OCI-LY1 (cell line): ENCODE measurements around the gene TRAPPC2L.

Source experiments
- H2AFZ ChIP-seq: fragments of 200-600 bp; sonication (generic), shearing (Covaris generic); 2 replicates; pipeline ENCODE4 v1.6.0; 2014; ENCODE audit warnings: antibody characterized with exemption, mild to moderate bottlenecking, low read length
- H3F3A ChIP-seq: fragments of 200-600 bp; sonication (generic), shearing (Covaris generic); 2 replicates; pipeline ENCODE4 v1.6.0; 2014; ENCODE audit warnings: mild to moderate bottlenecking, antibody characterized with exemption, low read length, moderate library complexity; ENCODE audit not compliant: insufficient read depth
- H3K27ac ChIP-seq: fragments of 200-600 bp; sonication (generic); 2 replicates; pipeline ENCODE4 v1.5.1; 2014; ENCODE audit warnings: low read length, mixed run types, mild to moderate bottlenecking, low read depth; ENCODE audit not compliant: poor library complexity, severe bottlenecking
- H3K27me3 ChIP-seq: fragments of 200-600 bp; sonication (generic); 2 replicates; pipeline ENCODE4 v1.6.0; 2014; ENCODE audit warnings: antibody characterized with exemption, mild to moderate bottlenecking, low read length, moderate library complexity; ENCODE audit not compliant: insufficient read depth
- H3K36me3 ChIP-seq: fragments of 200-600 bp; sonication (generic); 2 replicates; pipeline ENCODE4 v1.6.1; 2014; ENCODE audit warnings: mild to moderate bottlenecking, antibody characterized with exemption, low read length, moderate library complexity, mixed read lengths; ENCODE audit not compliant: insufficient read depth
- H3K4me1 ChIP-seq: fragments of 200-600 bp; sonication (generic); 2 replicates; pipeline ENCODE4 v1.5.1; 2014; ENCODE audit warnings: mild to moderate bottlenecking, low read length, moderate library complexity; ENCODE audit not compliant: insufficient read depth, severe bottlenecking
- H3K4me2 ChIP-seq: fragments of 200-600 bp; sonication (generic), shearing (Covaris generic); 2 replicates; pipeline ENCODE4 v1.6.1; 2014; ENCODE audit warnings: low read length
- H3K4me3 ChIP-seq: fragments of 200-600 bp; sonication (generic); 2 replicates; pipeline ENCODE4 v1.5.1; 2014; ENCODE audit warnings: low read length, low read depth, mild to moderate bottlenecking, mixed read lengths; ENCODE audit not compliant: poor library complexity, severe bottlenecking
- H3K79me2 ChIP-seq: fragments of 200-600 bp; shearing (Covaris generic); 2 replicates; pipeline ENCODE4 v1.6.1; 2016; ENCODE audit warnings: mixed run types, low read length, mixed read lengths; ENCODE audit not compliant: insufficient read depth
- H3K9ac ChIP-seq: fragments of 200-600 bp; sonication (generic), shearing (Covaris generic); 2 replicates; pipeline ENCODE4 v1.6.1; 2014; ENCODE audit warnings: mild to moderate bottlenecking, low read length, mixed read lengths
- H3K9me2 ChIP-seq: fragments of 200-600 bp; sonication (generic), shearing (Covaris generic); 2 replicates; pipeline ENCODE4 v1.6.1; 2014; ENCODE audit warnings: low read depth, mild to moderate bottlenecking, low read length, mixed read lengths
- H3K9me3 ChIP-seq: fragments of 200-600 bp; shearing (Covaris generic); 2 replicates; pipeline ENCODE4 v1.6.1; 2014; ENCODE audit warnings: low read length, mixed read lengths
- H4K20me1 ChIP-seq: fragments of 200-600 bp; sonication (generic), shearing (Covaris generic); 2 replicates; pipeline ENCODE4 v1.6.0; 2016; ENCODE audit warnings: mild to moderate bottlenecking, low read length; ENCODE audit not compliant: insufficient read depth
- CTCF ChIP-seq: fragments of 200-600 bp; sonication (generic), shearing (Covaris generic); IDR thresholded peaks from 2 replicates; pipeline ENCODE4 v1.5.1; 2017; ENCODE audit warnings: mild to moderate bottlenecking, antibody characterized with exemption, low read length, moderate library complexity, mixed read lengths
- EZH2 ChIP-seq: fragments of 200-600 bp; sonication (generic), shearing (Covaris generic); IDR thresholded peaks from 2 replicates; pipeline ENCODE4 v1.8.0; 2017; ENCODE audit warnings: borderline replicate concordance, mixed run types, mild to moderate bottlenecking, antibody characterized with exemption, low read length, moderate library complexity, mixed read lengths

TRAPPC2L gene

GRCh38 chr16:88901718-88902337 lies 44.9 kb downstream of the TRAPPC2L start:
- no peaks in the 10 kb centered on the region for H3K27me3 ChIP-seq
- peaks cover 7% of the 10 kb centered on the region; the same call in 1 of the 2 replicates for H3K36me3 ChIP-seq
- H3K79me2 ChIP-seq, result no peaks in the 10 kb centered on the region
- no peak overlapping the region for H3K4me2 ChIP-seq
- no peaks in the 10 kb centered on the region for H3F3A ChIP-seq
- H3K4me3 ChIP-seq, result no peak overlapping the region
- no peaks in the 10 kb centered on the region for H3K9me2 ChIP-seq
- no peaks in the 10 kb centered on the region for H4K20me1 ChIP-seq
- H3K4me1 ChIP-seq, result no peaks in the 10 kb centered on the region
- no peak for TF ChIP-seq CTCF
- TF ChIP-seq EZH2, result no peak
- no peak overlapping the region for H2AFZ ChIP-seq
- no peaks in the 10 kb centered on the region for H3K9me3 ChIP-seq
- H3K27ac ChIP-seq, result no peak overlapping the region
- no peak overlapping the region for H3K9ac ChIP-seq

DNA sequence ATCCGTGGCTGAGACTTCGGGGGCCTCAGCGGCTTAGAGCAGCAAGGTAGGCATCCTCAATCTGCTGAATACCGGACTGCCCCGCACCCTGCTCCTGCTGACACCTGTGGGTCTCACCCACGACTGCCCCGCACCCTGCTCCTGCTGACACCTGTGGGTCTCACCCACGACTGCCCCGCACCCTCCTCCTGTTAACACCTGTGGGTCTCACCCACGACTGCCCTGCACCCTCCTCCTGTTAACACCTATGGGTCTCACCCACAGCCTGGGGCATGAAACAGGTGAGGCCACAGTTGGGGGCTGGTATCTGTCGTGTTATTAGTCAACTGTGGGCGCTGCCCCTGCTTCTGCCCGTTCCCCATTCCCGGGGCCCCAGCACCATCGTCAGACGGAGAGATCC lies 45.8 kb downstream of the TRAPPC2L start:
- Histone ChIP-seq H3K4me1 (no peaks in the 10 kb centered on the region), H2AFZ (no peak overlapping the region), H3K27ac (no peak overlapping the region), H3K9me2 (no peaks in the 10 kb centered on the region), H3K4me3 (no peak overlapping the region), H3K79me2 (no peaks in the 10 kb centered on the region), H3K27me3 (no peaks in the 10 kb centered on the region), H3K9ac (no peak overlapping the region), H3K36me3 (peaks cover 2% of the 10 kb centered on the region; the same call in 1 of the 2 replicates), H4K20me1 (no peaks in the 10 kb centered on the region), H3F3A (no peaks in the 10 kb centered on the region), H3K9me3 (no peaks in the 10 kb centered on the region), H3K4me2 (no peak overlapping the region)
- TF ChIP-seq CTCF (no peak), EZH2 (no peak)

DNA sequence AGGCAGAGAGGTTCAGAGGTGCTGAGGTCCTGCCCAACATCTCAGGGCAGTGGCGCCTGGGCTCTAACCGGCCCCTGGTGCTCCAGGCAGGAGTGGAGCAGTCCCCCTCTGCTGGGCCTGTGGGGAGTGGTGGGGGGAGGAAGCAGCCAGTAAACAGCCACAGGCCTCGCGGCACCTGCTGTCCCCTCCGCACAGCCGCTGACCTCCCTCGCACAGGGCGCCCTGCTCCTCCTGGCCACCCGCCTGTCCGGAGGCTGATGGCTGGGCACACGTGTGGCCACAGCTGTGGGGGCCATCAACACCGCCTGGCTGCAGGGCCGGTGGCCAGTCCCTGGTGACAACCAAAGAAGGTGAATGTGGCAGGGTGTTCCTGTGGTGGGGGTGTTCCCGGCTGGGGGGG lies 46.3 kb downstream of the TRAPPC2L start:
- Histone ChIP-seq H3K79me2 (no peaks in the 10 kb centered on the region), H3K27me3 (no peaks in the 10 kb centered on the region), H3K9me3 (no peaks in the 10 kb centered on the region), H3K4me1 (no peaks in the 10 kb centered on the region), H3K9me2 (no peaks in the 10 kb centered on the region), H4K20me1 (no peaks in the 10 kb centered on the region), H3K27ac (no peak overlapping the region), H2AFZ (no peak overlapping the region), H3K9ac (no peak overlapping the region), H3K4me3 (no peak overlapping the region), H3K36me3 (no peaks in the 10 kb centered on the region), H3F3A (no peaks in the 10 kb centered on the region), H3K4me2 (no peak overlapping the region)
- TF ChIP-seq CTCF, result no peak
- TF ChIP-seq EZH2, result no peak
